ENCODE results near the gene TSPAN11. TPM values are rescaled to one million over a fixed set of nuclear protein-coding genes. Genes with fewer than 3 reads are reported as not detected.

The TSPAN11 gene
- total RNA-seq, 2 donors from 2014 or later: 0.26 to 0.66 TPM

DNA sequence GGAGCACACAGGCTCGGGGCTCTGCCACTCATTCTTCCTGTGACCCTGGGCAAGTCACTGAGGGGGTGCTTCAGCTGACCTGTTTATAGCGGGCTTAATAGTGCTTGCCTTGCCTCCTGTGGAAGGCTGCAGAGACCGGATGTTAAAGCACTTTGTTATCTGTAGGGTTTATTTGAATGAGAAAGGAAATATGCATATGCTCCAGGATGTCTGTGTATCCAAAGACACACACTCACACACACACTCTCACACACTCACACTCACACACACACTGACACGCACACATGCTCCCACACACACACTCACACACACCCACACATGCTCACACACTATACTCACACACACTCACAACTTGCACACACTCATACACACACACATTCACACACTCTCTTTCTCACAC lies 91.0 kb downstream of the TSPAN11 start:
- no peaks in the 10 kb centered on the region for H3K27me3 ChIP-seq
- no peaks in the 10 kb centered on the region for H3K4me1 ChIP-seq
- no peak for DNase-seq
- TF ChIP-seq, protein P1, sequence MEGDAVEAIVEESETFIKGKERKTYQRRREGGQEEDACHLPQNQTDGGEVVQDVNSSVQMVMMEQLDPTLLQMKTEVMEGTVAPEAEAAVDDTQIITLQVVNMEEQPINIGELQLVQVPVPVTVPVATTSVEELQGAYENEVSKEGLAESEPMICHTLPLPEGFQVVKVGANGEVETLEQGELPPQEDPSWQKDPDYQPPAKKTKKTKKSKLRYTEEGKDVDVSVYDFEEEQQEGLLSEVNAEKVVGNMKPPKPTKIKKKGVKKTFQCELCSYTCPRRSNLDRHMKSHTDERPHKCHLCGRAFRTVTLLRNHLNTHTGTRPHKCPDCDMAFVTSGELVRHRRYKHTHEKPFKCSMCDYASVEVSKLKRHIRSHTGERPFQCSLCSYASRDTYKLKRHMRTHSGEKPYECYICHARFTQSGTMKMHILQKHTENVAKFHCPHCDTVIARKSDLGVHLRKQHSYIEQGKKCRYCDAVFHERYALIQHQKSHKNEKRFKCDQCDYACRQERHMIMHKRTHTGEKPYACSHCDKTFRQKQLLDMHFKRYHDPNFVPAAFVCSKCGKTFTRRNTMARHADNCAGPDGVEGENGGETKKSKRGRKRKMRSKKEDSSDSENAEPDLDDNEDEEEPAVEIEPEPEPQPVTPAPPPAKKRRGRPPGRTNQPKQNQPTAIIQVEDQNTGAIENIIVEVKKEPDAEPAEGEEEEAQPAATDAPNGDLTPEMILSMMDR (IDR thresholded peaks at IDR 0.05): no peak
- TF ChIP-seq POLR2A (IDR thresholded peaks at IDR 0.05): no peak
- intact Hi-C loops (cut with DNase I): no loop called here
- H3K9me3 ChIP-seq: no peaks in the 10 kb centered on the region
- H3K27ac ChIP-seq: no peak overlapping the region
- WGBS, 2 donors: 68 to 71% methylated on average over 4 of the region's 4 CpGs
- H3K4me3 ChIP-seq: no peak overlapping the region
- no peak for ATAC-seq
- no peaks in the 10 kb centered on the region for H3K36me3 ChIP-seq (replicated peaks in 1 of 2; ENCODE audit: insufficient read depth in 1 of 2, low read depth in 2 of 2)

DNA sequence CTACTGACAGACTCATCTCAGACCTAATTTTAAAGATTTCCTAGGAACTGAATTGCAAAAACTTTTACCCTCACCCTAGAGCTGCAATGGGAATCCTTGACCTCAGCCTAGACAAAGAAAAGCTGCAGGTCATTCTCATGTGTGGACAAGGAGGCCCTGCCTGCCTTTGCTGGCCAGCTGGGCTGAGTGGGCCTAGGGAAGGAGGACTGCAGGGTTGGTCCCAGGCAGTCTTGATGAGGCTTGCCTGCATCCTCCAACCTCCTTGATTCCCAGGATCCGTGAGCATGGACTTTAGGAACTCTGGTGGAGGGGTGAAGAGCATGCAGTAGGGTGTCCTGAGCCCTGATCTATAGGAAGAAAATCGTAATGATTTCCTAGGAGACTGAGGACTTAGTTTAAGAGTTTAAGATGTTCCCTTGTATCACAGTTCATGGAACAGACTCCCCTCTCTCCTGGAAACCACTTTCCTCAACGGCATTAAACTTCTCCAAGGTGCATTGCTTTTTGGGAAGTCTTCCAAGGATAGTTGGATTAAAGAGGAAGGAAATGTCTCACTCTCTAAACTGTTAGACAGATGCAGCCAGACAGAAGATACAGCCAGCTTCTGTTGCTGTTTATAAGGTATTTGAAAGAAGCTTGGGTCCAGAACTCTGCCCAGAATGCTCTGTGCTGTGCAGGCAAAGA lies 91.7 kb downstream of the TSPAN11 start:
- Histone ChIP-seq H3K9me3 (no peaks in the 10 kb centered on the region), H3K27me3 (no peaks in the 10 kb centered on the region), H3K4me3 (no peak overlapping the region), H3K4me1 (no peaks in the 10 kb centered on the region), H3K27ac (no peak overlapping the region), H3K36me3 (replicated peaks in 1 of 2; ENCODE audit: insufficient read depth in 1 of 2, low read depth in 2 of 2) (no peaks in the 10 kb centered on the region)
- intact Hi-C loops (cut with DNase I): no loop called here
- 71 to 73% methylated on average over 3 of the region's 3 CpGs for WGBS, 2 donors
- DNase-seq (no peak), ATAC-seq (no peak)
- no peak for TF ChIP-seq POLR2A (IDR thresholded peaks at IDR 0.05)
- TF ChIP-seq, protein P1 (IDR thresholded peaks at IDR 0.05): no peak

DNA sequence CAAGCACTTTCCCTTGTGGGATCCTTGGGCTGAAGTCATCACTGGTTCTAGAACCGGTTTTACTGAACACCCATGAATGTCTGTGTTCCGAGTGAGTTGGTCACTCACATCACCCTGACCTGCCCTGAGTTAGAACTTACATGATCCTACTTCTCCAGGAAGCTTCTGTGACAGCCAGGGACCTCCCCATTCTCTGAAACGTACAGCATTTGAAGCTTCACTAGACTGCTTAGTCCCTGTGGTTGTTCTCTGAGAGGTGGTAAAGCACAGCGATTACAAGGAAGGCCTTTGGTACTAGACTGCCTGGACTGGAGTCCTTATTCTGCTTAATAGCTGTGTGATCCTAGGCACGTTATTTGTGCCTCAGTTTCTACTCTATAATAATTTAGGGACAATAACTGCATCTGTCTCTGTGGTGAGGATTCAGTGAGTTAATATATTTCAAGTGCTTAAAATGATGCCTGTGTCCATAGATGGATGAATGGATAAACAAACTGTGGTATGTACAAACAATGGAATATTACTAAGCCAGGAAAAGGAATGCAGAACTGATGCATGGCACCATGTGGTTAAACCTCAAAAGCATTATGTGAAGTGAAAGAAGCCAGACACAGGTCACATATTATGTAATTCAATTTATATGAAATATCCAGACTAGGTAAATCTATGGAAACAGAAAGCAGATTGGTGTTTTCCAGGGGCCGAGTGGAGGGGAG lies 92.4 kb downstream of the TSPAN11 start:
- ATAC-seq (no peak), DNase-seq (no peak)
- 90 to 94% methylated on average over 6 of the region's 6 CpGs for WGBS, 2 donors
- H3K4me1 ChIP-seq: no peaks in the 10 kb centered on the region
- intact Hi-C loops (cut with DNase I): no loop called here
- no peaks in the 10 kb centered on the region for H3K36me3 ChIP-seq (replicated peaks in 1 of 2; ENCODE audit: insufficient read depth in 1 of 2, low read depth in 2 of 2)
- H3K27ac ChIP-seq: no peak overlapping the region
- no peak for TF ChIP-seq POLR2A (IDR thresholded peaks at IDR 0.05)
- TF ChIP-seq, protein P1 (IDR thresholded peaks at IDR 0.05): no peak
- no peaks in the 10 kb centered on the region for H3K27me3 ChIP-seq
- H3K4me3 ChIP-seq: no peak overlapping the region
- H3K9me3 ChIP-seq: no peaks in the 10 kb centered on the region

DNA sequence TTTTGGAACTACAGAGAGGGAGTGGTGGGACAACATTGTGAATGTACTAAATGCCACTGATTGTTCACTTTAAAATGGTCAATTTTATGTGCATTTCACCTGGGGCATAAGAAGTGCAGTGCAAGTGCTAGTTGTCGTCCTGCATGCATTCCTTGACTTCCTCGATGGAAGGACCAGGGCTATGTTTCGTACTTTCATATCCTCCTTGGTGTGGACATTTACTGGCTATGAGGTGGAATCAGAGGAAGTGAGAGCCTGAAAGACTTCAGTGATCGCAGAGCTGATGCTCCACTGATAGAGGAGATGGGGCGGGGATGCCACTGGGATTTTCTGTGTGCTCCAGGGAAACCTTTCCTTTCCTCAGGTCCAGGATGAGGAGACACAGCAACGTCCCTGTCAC lies 93.0 kb downstream of the TSPAN11 start:
- H3K4me3 ChIP-seq: no peak overlapping the region
- TF ChIP-seq POLR2A (IDR thresholded peaks at IDR 0.05): no peak
- TF ChIP-seq, protein P1 (IDR thresholded peaks at IDR 0.05): no peak
- H3K9me3 ChIP-seq: no peaks in the 10 kb centered on the region
- H3K4me1 ChIP-seq: no peaks in the 10 kb centered on the region
- intact Hi-C loops (cut with DNase I): no loop called here
- no peaks in the 10 kb centered on the region for H3K36me3 ChIP-seq (replicated peaks in 1 of 2; ENCODE audit: insufficient read depth in 1 of 2, low read depth in 2 of 2)
- H3K27ac ChIP-seq: no peak overlapping the region
- 83 to 85% methylated on average over 6 of the region's 6 CpGs for WGBS, 2 donors
- ATAC-seq (no peak), DNase-seq (no peak)
- no peaks in the 10 kb centered on the region for H3K27me3 ChIP-seq

All from body of pancreas (tissue), 4 donors.